HG03095 (cell line): Measurements from ENCODE around the gene CAV3.

Experiments
- ATAC-seq: cut with Tn5 transposase; IDR thresholded peaks from one replicate; pipeline ENCODE4 v1.9.1; 2021; ENCODE audit warnings: moderate library complexity; ENCODE audit not compliant: unreplicated experiment

The CAV3 gene

DNA sequence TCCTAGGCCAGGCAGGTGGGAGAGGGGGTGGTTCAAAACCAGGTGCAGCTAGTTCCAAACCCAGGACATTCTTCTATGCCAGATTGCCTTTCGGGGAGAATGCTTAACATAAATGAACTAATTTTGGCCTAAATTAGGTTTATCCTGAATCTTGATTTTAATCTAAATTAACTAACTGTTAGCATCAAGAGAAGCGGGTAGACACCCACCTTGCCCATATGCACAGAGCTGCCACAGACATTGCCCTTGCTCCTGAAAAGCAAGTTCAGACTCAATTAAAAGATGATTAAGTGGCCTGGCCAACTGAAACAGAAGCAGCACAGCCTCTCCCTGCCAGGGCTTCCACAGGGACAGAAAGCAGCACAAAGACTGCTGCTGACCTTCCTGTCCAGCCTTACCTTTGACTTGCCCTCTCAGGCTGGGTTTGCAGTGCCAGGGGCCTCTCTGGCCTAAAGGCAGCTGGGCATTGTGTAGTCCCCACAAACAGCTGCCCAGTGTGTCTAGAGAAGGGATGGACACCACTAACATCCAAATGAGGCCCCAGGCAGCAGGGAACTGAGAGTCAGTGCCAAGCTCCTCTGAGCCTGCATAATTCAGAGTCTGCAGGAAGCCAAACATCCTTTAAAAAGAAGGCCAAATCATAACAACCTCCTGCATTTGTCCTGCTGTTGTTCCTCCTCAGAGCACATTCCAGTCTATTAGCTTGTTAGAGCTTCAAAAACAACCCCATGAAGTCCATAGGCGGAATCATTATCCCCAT lies 51.3 kb downstream of the CAV3 start:
- no peak for ATAC-seq

DNA sequence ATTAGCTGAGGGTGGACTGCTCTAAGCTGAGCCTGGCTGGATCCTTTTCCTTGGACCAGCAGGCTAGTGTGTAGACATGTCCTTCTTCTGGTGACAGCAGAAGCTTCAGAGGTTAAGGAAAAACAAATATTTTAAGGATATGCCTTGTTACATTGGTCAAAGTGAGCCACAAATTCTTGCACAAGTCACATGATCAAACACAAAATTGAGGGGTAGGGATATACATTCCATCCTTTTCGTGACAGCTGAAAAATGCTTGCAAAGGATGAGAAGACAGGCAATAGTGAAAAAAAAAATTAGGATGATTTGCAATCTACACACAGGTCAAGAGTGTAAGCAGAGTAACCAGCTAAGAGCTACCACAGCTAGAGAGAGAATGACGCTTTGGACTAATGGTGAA lies 56.9 kb downstream of the CAV3 start:
- ATAC-seq = no peak

DNA sequence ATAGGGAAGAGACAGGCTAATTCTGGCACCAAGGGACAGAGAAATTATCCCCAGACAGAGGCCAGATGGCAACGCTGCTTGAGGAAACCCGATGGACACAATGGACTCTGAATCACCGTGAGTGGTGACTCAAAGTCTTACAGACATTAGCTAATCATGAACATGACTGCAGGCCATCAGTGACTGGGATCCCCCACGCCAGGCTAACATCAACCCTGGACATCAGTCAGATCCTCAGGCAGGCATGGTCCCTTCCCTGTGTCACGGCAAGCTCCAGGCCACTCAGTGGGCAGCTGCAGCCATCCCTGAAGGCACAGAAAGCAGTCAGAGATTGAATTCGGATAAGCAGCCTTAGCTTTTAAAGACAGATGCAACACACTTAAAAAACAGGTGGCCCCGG lies 59.6 kb downstream of the CAV3 start:
- ATAC-seq = no peak

DNA sequence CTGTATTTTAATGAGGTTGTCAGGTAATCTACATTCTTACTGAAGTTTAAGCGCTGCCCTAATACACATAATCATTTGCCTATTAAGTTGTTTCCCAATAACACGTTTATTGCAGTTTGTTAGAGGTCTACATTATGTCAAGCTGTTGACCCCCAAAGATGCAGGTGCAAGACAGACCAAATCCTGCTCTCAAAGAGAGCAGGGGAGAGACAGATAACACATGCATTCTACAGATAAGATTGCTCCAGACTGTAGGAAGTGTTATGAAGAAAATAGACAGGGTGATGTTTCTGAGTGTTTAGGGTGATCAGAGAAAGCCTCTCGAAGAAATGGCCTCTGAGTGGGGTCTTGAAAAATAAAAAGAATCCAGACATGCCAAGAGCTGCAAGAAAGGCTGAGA lies 60.6 kb downstream of the CAV3 start:
- ATAC-seq = no peak
